Kidney (tissue), 14 donors: ENCODE data around the gene COPE. TPM values are rescaled to one million over a fixed set of nuclear protein-coding genes. Genes with fewer than 3 reads are reported as not detected.

Source experiments
- DNase-seq, 5 donors: peaks; one replicate each; pipeline ENCODE4 v3.0.0-alpha.2; 2013 to 2020
- FAIRE-seq: peaks from 2 replicates; lab custom pipeline; 2012; peaks lifted over from hg19 to GRCh38; lab: Jason Lieb, UNC
- H3K27ac ChIP-seq, 2 donors: one replicate each; pipeline ENCODE4 v1.7.0; 2013; ENCODE audit warnings: low read depth in 2 of 2, low read length in 2 of 2, inconsistent platforms in 1 of 2
- H3K27me3 ChIP-seq: one replicate; pipeline ENCODE4 v1.7.1; 2013; ENCODE audit warnings: low read length, inconsistent platforms; ENCODE audit not compliant: control insufficient read depth, insufficient read depth
- H3K36me3 ChIP-seq, 3 donors: one replicate each; pipeline versions ENCODE4 v1.7.0 to v1.7.1; 2013; ENCODE audit warnings: low read length in 3 of 3, control low read depth in 1 of 3, inconsistent platforms in 1 of 3; ENCODE audit not compliant: insufficient read depth in 3 of 3, control insufficient read depth in 2 of 3
- H3K4me1 ChIP-seq, 3 donors: one replicate each; pipeline versions ENCODE4 v1.7.0 to v1.7.1; 2013; ENCODE audit warnings: low read length in 3 of 3, inconsistent platforms in 1 of 3, low read depth in 1 of 3; ENCODE audit not compliant: control insufficient read depth in 2 of 3, insufficient read depth in 2 of 3
- H3K4me3 ChIP-seq, 3 donors: one replicate each; pipeline versions ENCODE4 v1.7.0 to v1.8.1; 2013; ENCODE audit warnings: low read length in 3 of 3, control low read depth in 1 of 3, inconsistent platforms in 1 of 3
- H3K9ac ChIP-seq, 3 donors: one replicate each; pipeline versions ENCODE4 v1.7.0 to v1.7.1; 2013; ENCODE audit warnings: low read length in 3 of 3, control low read depth in 1 of 3, inconsistent platforms in 1 of 3
- H3K9me3 ChIP-seq, 3 donors: one replicate each; pipeline versions ENCODE4 v1.7.0 to v1.7.1; 2013; ENCODE audit warnings: low read length in 3 of 3, control low read depth in 1 of 3, inconsistent platforms in 1 of 3; ENCODE audit not compliant: control insufficient read depth in 2 of 3, insufficient read depth in 1 of 3
- intact Hi-C: fragments of 100-400 bp; cut with DNase I; formaldehyde crosslinking; loops from one replicate; pipeline ENCODE4 v1.11.1; 2022
- polyA plus RNA-seq: library from polyadenylated mRNA; stranded (reverse); fragments of 350-450 nt; fragmentation: Illumina TruSeq; extraction: RNeasy Lipid Tissue Mini Kit (QIAGEN cat#74804); gene quantifications from one replicate; pipeline ENCODE4 v1.2.3, GENCODE V29; 2014; ENCODE audit warnings: low read depth, low replicate concordance; ENCODE audit not compliant: insufficient read depth
- total RNA-seq: library from RNA; stranded (reverse); fragmentation: NEBNext Ultra II Directional; extraction: Animal tissue kit (Norgen Biotek cat#: 25700); gene quantifications from one replicate; pipeline ENCODE4 v1.2.1, GENCODE V29; 2021
- TF ChIP-seq, protein P1 (sequence below): IDR thresholded peaks from 3 replicates; pipeline ENCODE4 v1.5.1; 2012; ENCODE audit warnings: mild to moderate bottlenecking, moderate library complexity, borderline replicate concordance; ENCODE audit not compliant: insufficient read depth; ENCODE audit errors: extremely low read depth
- donor health status: control.
- donor health status: control.
- donor health status: control.
- donor health status: control.
- donor health status: control.
- donor health status: DM: yes; HTN: yes; CAD: no.
- donor health status: Normal renal cell carcinoma (clear cell type).

COPE gene
- total and polyA plus RNA-seq, 2 donors from 2014 or later: 166 to 263 TPM

DNA sequence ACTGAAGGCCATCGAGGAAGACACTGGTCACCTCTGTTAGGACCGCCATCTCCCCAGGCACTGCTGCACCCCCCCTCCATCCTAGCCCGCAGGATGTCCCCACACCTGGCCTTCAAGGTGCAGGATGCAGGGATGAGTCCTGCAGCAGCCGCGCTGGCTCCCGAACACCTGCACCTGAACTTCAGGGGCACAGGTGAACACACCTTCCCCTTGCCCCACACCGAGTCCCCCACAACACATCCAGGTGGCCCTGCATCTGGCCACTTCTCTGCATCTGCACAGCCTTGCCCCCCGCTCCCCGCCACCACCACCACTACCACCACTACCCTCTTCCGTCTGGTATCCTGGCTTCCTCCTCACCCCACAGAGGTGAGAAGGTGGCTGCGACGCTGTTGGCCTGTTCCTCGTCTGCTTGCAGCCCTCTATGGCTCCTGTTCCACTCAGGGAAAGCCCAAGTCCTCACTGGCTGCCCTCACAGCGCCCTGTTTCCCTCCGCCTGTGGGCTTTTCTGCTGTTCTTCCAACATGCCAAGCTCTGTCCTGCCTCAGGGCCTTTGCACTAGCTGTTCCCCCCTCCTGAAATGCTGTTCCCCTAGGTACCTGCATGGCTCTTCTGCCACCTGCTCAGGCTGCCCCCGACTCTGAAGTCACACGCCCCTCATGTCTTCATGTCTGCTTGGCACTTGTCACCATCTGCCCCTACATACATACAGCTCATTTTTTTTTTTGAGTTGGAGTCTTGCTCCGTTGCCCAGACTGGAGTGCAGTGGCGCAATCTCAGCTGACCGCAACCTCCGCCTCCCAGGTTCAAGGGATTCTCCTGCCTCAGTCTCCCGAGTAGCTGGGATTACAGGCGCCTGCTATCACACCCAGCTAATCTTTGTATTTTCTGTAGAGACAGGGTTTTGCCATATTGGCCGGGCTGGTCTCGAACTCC, 21.8 kb downstream of the COPE start:
- no peak overlapping the region for H3K4me3 ChIP-seq
- FAIRE-seq (no peak), DNase-seq (peak in 1 of 5 donors; percentile 51)
- no peak overlapping the region for H3K27ac ChIP-seq
- no peaks in the 10 kb centered on the region for H3K27me3 ChIP-seq
- H3K36me3 ChIP-seq: peaks cover 0 to 3% (median 0%) of the 10 kb centered on the region in 3 donors
- H3K9ac ChIP-seq: no peak overlapping the region
- H3K9me3 ChIP-seq: no peaks in the 10 kb centered on the region
- TF ChIP-seq, protein P1, sequence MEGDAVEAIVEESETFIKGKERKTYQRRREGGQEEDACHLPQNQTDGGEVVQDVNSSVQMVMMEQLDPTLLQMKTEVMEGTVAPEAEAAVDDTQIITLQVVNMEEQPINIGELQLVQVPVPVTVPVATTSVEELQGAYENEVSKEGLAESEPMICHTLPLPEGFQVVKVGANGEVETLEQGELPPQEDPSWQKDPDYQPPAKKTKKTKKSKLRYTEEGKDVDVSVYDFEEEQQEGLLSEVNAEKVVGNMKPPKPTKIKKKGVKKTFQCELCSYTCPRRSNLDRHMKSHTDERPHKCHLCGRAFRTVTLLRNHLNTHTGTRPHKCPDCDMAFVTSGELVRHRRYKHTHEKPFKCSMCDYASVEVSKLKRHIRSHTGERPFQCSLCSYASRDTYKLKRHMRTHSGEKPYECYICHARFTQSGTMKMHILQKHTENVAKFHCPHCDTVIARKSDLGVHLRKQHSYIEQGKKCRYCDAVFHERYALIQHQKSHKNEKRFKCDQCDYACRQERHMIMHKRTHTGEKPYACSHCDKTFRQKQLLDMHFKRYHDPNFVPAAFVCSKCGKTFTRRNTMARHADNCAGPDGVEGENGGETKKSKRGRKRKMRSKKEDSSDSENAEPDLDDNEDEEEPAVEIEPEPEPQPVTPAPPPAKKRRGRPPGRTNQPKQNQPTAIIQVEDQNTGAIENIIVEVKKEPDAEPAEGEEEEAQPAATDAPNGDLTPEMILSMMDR: no peak
- H3K4me1 ChIP-seq: no peaks in the 10 kb centered on the region
- intact Hi-C loops: no loop called here

DNA sequence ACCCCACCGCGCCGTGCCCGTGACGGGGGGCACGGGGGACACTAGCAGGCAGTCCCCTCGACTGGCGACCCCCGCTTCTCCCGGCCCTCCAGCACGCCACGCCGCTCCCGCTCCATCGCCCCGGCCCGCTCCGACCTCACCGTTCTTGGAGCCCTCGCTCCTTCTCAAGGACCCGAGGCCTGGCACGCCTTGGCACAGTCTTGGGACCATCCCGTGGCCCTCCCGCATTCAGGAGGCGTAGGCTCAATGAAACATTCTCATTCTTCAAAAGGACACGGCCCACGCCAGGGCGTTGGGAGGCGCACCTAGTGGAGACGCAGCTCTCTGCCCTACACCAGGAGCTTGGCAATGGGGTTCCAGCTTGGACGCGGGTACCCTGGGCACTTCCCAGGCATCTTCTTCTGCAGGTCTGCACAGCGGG, 22.8 kb downstream of the COPE start:
- H3K9me3 ChIP-seq: no peaks in the 10 kb centered on the region
- peaks cover 0 to 3% (median 0%) of the 10 kb centered on the region in 3 donors for H3K36me3 ChIP-seq
- FAIRE-seq: no peak
- no peaks in the 10 kb centered on the region for H3K4me1 ChIP-seq
- H3K9ac ChIP-seq: no peak overlapping the region
- peak in 2 of 5 donors; percentile 37 to 62 for DNase-seq
- TF ChIP-seq, protein P1: no peak
- no peak overlapping the region for H3K27ac ChIP-seq
- intact Hi-C loops: no loop called here
- H3K27me3 ChIP-seq: no peaks in the 10 kb centered on the region
- H3K4me3 ChIP-seq: no peak overlapping the region

DNA sequence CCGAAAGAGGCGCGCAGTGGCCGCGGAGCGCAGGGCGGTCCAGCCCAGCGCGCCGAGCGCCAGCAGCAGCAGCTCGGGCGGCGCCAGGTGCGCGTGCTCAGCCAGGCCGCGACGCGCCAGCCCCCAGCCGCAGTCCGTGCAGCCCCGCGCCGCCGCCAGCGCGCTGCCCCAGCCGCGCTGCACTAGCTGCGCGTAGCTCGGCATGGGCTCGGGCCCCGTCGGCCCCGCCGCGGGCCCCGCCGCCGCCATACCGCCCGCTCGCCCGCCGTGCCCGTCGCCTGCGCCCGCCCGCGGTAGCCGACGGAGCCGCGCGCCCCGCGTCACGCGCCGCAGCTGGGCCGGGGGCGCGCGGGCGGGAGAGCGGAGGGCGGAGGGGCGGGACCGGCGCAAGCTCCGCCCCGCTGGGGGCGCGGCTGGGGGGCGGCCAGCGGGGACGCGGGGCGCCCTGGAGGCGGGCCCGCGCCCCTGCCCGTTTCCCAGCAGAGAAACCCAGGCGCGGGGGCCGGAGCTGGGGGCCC, 23.3 kb downstream of the COPE start, which contains the start of gene CERS1:
Gene CERS1, minus strand, starts transcription at position 335 of the 518 bp plus-strand sequence. Its CDS starts 86 bp downstream, at position 249.
- FAIRE-seq: no peak
- H3K9me3 ChIP-seq: no peaks in the 10 kb centered on the region
- H3K4me3 ChIP-seq: no peak within 1 kb of the TSS
- TF ChIP-seq, protein P1: no peak
- no peak within 1 kb of the TSS for H3K9ac ChIP-seq
- peak in 2 of 5 donors; percentile 34 to 54 for DNase-seq
- intact Hi-C loops: no loop called here
- H3K36me3 ChIP-seq: no peaks in the 10 kb centered on the region
- no peaks in the 10 kb centered on the region for H3K4me1 ChIP-seq
- H3K27ac ChIP-seq: no peak within 1 kb of the TSS
- H3K27me3 ChIP-seq: no peaks in the 10 kb centered on the region
